OCI-LY7 (cell line): ENCODE measurements around the gene CCSER2. TPM values are rescaled to one million over a fixed set of nuclear protein-coding genes. Genes with fewer than 3 reads are reported as not detected.

Source experiments
- BruUV-seq: library from RNA; stranded (reverse); fragments of 400-500 nt; replicated peaks from 2 replicates; lab custom pipeline; 2021; lab: Mats Ljungman, UMichigan
- CTCF ChIA-PET: fragments of 300-600 bp; sonication (Branson Sonifier 250); formaldehyde crosslinking; loops from one replicate; lab custom pipeline; 2022; ENCODE audit warnings: antibody characterized with exemption; ENCODE audit not compliant: unreplicated experiment; lab: Charles Lee
- POLR2A ChIA-PET: fragments of 300-600 bp; sonication (Branson Sonifier 250); formaldehyde crosslinking; loops from one replicate; lab custom pipeline; 2022; ENCODE audit warnings: antibody characterized with exemption; lab: Charles Lee
- DNase-seq: peaks from one replicate; pipeline ENCODE4 v3.0.0-alpha.2; 2015; ENCODE audit warnings: low spot score
- H2AFZ ChIP-seq: fragments of 200-600 bp; sonication (generic), shearing (Covaris generic); 2 replicates; pipeline ENCODE4 v1.6.1; 2014; ENCODE audit warnings: mild to moderate bottlenecking, antibody characterized with exemption, low read length, moderate library complexity
- H3K27ac ChIP-seq: fragments of 200-600 bp; sonication (generic); 2 replicates; pipeline ENCODE4 v1.5.1; 2014; ENCODE audit warnings: mixed run types, low read depth, mild to moderate bottlenecking, moderate library complexity, low read length, inconsistent platforms; ENCODE audit not compliant: poor library complexity, severe bottlenecking
- H3K36me3 ChIP-seq: fragments of 200-600 bp; sonication (generic); 2 replicates; pipeline ENCODE4 v1.6.1; 2014; ENCODE audit warnings: mild to moderate bottlenecking, antibody characterized with exemption, low read length, moderate library complexity, mixed read lengths; ENCODE audit not compliant: insufficient read depth
- H3K4me1 ChIP-seq: fragments of 200-600 bp; sonication (generic); 2 replicates; pipeline ENCODE4 v1.5.1; 2014; ENCODE audit warnings: mild to moderate bottlenecking, low read length; ENCODE audit not compliant: insufficient read depth, poor library complexity, severe bottlenecking
- H3K4me2 ChIP-seq: fragments of 200-600 bp; sonication (generic); 2 replicates; pipeline ENCODE4 v1.6.1; 2014; ENCODE audit warnings: mild to moderate bottlenecking, low read length
- H3K4me3 ChIP-seq: fragments of 200-600 bp; sonication (generic); 2 replicates; pipeline ENCODE4 v1.5.1; 2014; ENCODE audit warnings: mild to moderate bottlenecking, low read depth, low read length; ENCODE audit not compliant: poor library complexity, severe bottlenecking
- H3K79me2 ChIP-seq: fragments of 200-600 bp; sonication (generic); 2 replicates; pipeline ENCODE4 v1.6.1; 2016; ENCODE audit warnings: low read depth, mild to moderate bottlenecking, low read length, moderate library complexity, mixed read lengths; ENCODE audit not compliant: insufficient read depth
- H3K9me2 ChIP-seq: fragments of 200-600 bp; sonication (generic); 2 replicates; pipeline ENCODE4 v1.6.1; 2016; ENCODE audit warnings: mild to moderate bottlenecking, low read length, mixed read lengths; ENCODE audit not compliant: insufficient read depth
- H3K9me3 ChIP-seq: fragments of 200-600 bp; sonication (generic); 2 replicates; pipeline ENCODE4 v1.6.1; 2014; ENCODE audit warnings: mild to moderate bottlenecking, mixed run types, low read length, mixed read lengths
- H4K20me1 ChIP-seq: fragments of 200-600 bp; sonication (generic); 2 replicates; pipeline ENCODE4 v1.6.1; 2014; ENCODE audit warnings: mild to moderate bottlenecking, antibody characterized with exemption, low read length, moderate library complexity, mixed read lengths; ENCODE audit not compliant: insufficient read depth
- CTCF ChIP-seq: fragments of 200-600 bp; sonication (generic); conservative IDR thresholded peaks from 2 replicates; pipeline ENCODE4 v1.5.1; 2014; ENCODE audit warnings: mild to moderate bottlenecking, antibody characterized with exemption, low read length, moderate library complexity, mixed read lengths
- EZH2phosphoT487 ChIP-seq: fragments of 200-600 bp; sonication (generic); IDR thresholded peaks from 2 replicates; pipeline ENCODE4 v1.6.1; 2018; ENCODE audit warnings: low read depth, borderline replicate concordance, mild to moderate bottlenecking, mixed run types, antibody characterized with exemption, low read length, moderate library complexity, mixed read lengths
- intact Hi-C: fragments of 100-400 bp; cut with micrococcal nuclease; formaldehyde crosslinking; loops from one replicate; pipeline ENCODE4 v1.10.0; 2022; ENCODE audit not compliant: unreplicated experiment
- total RNA-seq, 2 experiments: library from RNA; depleted of rRNA in 1 of 2; stranded (reverse); fragments of >200 nt in 1 of 2; shearing (Covaris generic) in 1 of 2; gene quantifications; 2 replicates each; pipeline ENCODE4 v1.2.3, GENCODE V29; 2014 to 2022

CCSER2 gene
- total RNA-seq, 2 experiments from 2014 or later: 15.9 to 30.1 TPM

DNA sequence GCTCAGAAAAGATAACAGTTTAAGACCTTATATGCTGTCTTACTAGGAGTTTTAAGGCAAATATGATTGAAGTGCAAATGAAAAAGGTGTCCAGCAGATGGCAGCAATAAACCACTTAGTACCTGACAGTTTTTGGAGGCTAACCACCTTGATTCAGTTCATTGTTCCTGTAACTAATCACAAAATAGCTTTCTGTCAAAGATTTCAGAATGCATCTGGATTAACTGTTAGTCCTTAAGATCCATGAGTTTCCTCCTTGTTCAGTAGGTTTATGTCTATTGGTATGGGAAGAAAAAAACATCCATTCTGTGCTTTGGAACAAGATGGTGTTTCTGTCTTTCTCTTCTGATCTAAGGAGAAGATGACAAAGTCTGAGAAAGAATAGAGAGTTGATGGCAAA lies 46.6 kb downstream of the CCSER2 start:
- no peak overlapping the region for H3K4me3 ChIP-seq
- TF ChIP-seq EZH2phosphoT487 (no peak), CTCF (peak; percentile 93)
- intact Hi-C loops: loop anchor here (1.0 to 2.0 kb wide), 2 partner anchors 110 to 162 kb away; no protein-coding TSS in a partner anchor
- H3K4me2 ChIP-seq: no peak overlapping the region
- H3K9me2 ChIP-seq: no peaks in the 10 kb centered on the region
- H4K20me1 ChIP-seq: no peaks in the 10 kb centered on the region
- no TSS peak for BruUV-seq
- H3K79me2 ChIP-seq: no peaks in the 10 kb centered on the region
- ChIA-PET POLR2A (no interaction called here), CTCF (no interaction called here)
- no peak overlapping the region for H3K27ac ChIP-seq
- DNase-seq: peak; percentile 57
- H3K4me1 ChIP-seq: no peaks in the 10 kb centered on the region
- H2AFZ ChIP-seq: no peak overlapping the region
- H3K9me3 ChIP-seq: no peaks in the 10 kb centered on the region
- peaks cover 8% of the 10 kb centered on the region for H3K36me3 ChIP-seq

DNA sequence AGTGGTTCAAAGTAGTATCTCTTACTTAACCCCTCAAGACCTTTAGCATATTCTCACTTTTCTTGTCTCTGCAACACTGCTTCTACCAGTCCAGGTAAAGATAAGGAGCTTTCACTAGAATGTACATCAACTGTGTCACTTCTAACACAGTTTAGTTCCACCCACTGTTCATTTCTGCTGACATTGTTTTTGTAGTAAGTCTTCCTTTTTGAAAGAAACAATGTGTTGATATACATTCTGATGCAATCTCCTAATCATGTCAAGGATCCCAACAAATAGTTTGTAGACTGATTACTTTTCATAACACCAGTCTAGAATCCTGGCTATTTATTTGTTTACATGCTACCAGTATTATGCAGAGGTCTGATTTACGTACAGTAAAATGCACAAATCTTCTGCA lies 47.5 kb downstream of the CCSER2 start:
- no peak for DNase-seq
- H3K9me3 ChIP-seq: no peaks in the 10 kb centered on the region
- POLR2A ChIA-PET: interaction anchor here (0.7 kb wide), 1 partner anchor 389 kb away, joined by 4 read pairs; no protein-coding TSS in a partner anchor
- no peaks in the 10 kb centered on the region for H3K4me1 ChIP-seq
- BruUV-seq: no TSS peak
- H3K36me3 ChIP-seq: peaks cover 8% of the 10 kb centered on the region
- no peak overlapping the region for H3K27ac ChIP-seq
- H3K4me2 ChIP-seq: no peak overlapping the region
- no peak overlapping the region for H3K4me3 ChIP-seq
- intact Hi-C loops: loop anchor here (1.0 to 2.0 kb wide), 2 partner anchors 111 to 161 kb away; no protein-coding TSS in a partner anchor
- H4K20me1 ChIP-seq: no peaks in the 10 kb centered on the region
- CTCF ChIA-PET: no interaction called here
- no peak overlapping the region for H2AFZ ChIP-seq
- H3K9me2 ChIP-seq: no peaks in the 10 kb centered on the region
- TF ChIP-seq EZH2phosphoT487: no peak
- no peak for TF ChIP-seq CTCF
- H3K79me2 ChIP-seq: no peaks in the 10 kb centered on the region

DNA sequence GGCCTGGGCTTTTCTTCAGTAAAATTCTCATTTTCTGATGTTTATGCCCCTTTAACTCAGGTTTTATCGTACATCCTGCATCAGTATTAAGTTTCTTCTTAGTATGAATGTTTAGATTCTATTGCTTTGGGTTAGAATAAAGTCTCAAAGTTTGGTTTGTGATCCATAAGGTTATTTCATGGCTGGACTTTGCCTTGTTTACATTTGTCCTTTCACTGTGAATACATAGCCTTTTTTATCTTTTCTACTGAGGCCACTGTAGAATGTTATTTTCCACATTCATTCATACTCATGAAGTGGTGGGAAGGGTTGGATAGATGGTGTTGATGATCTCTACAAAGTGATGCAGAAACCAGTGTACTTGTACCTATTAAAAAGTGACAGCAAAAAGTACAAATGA lies 59.8 kb downstream of the CCSER2 start:
- Histone ChIP-seq H4K20me1 (no peaks in the 10 kb centered on the region), H3K27ac (no peak overlapping the region), H3K79me2 (no peaks in the 10 kb centered on the region), H2AFZ (no peak overlapping the region), H3K4me2 (no peak overlapping the region), H3K9me2 (no peaks in the 10 kb centered on the region), H3K4me3 (no peak overlapping the region), H3K4me1 (no peaks in the 10 kb centered on the region), H3K9me3 (peaks cover 6% of the 10 kb centered on the region; the same call in 1 of the 2 replicates), H3K36me3 (no peaks in the 10 kb centered on the region)
- ChIA-PET POLR2A (no interaction called here), CTCF (no interaction called here)
- BruUV-seq: no TSS peak
- intact Hi-C loops: no loop called here
- no peak for TF ChIP-seq CTCF
- no peak for TF ChIP-seq EZH2phosphoT487
- DNase-seq: no peak
